Measurements from ENCODE around the gene DUSP22.

DUSP22 gene

GRCh38 chr6:279341-280029 lies 12.8 kb upstream of the DUSP22 start:
- no peak overlapping the region for H3K4me3 ChIP-seq (replicated peaks in 1 of 2; ENCODE audit: low read depth in 2 of 2, low read length in 2 of 2)
- no peak for TF ChIP-seq CTCF (IDR thresholded peaks at IDR 0.05; ENCODE audit: low read depth, low read length)
- DNase-seq (ENCODE audit: low read depth in 2 of 2): no peak

GRCh38 chr6:280775-281468 lies 11.4 kb upstream of the DUSP22 start:
- TF ChIP-seq CTCF (IDR thresholded peaks at IDR 0.05; ENCODE audit: low read depth, low read length): no peak
- no peak for DNase-seq (ENCODE audit: low read depth in 2 of 2)
- H3K4me3 ChIP-seq (replicated peaks in 1 of 2; ENCODE audit: low read depth in 2 of 2, low read length in 2 of 2): no peak overlapping the region

GRCh38 chr6:281469-282103 lies 10.7 kb upstream of the DUSP22 start:
- no peak overlapping the region for H3K4me3 ChIP-seq (replicated peaks in 1 of 2; ENCODE audit: low read depth in 2 of 2, low read length in 2 of 2)
- no peak for DNase-seq (ENCODE audit: low read depth in 2 of 2)
- no peak for TF ChIP-seq CTCF (IDR thresholded peaks at IDR 0.05; ENCODE audit: low read depth, low read length)

- no peak overlapping the region for H3K4me3 ChIP-seq (replicated peaks in 1 of 2; ENCODE audit: low read depth in 2 of 2, low read length in 2 of 2)
- DNase-seq (ENCODE audit: low read depth in 2 of 2): no peak
- no peak for TF ChIP-seq CTCF (IDR thresholded peaks at IDR 0.05; ENCODE audit: low read depth, low read length)
Measured at GRCh38 chr6:282177-282866, 10.0 kb upstream of the DUSP22 start.

GRCh38 chr6:282867-283416 lies 9.3 kb upstream of the DUSP22 start:
- no peak overlapping the region for H3K4me3 ChIP-seq (replicated peaks in 1 of 2; ENCODE audit: low read depth in 2 of 2, low read length in 2 of 2)
- no peak for DNase-seq (ENCODE audit: low read depth in 2 of 2)
- no peak for TF ChIP-seq CTCF (IDR thresholded peaks at IDR 0.05; ENCODE audit: low read depth, low read length)

- no peak for TF ChIP-seq CTCF (IDR thresholded peaks at IDR 0.05; ENCODE audit: low read depth, low read length)
- DNase-seq (ENCODE audit: low read depth in 2 of 2): no peak
- H3K4me3 ChIP-seq (replicated peaks in 1 of 2; ENCODE audit: low read depth in 2 of 2, low read length in 2 of 2): no peak overlapping the region
Measured at GRCh38 chr6:284486-284885, 7.8 kb upstream of the DUSP22 start.
